K562 (cell line): Measurements from ENCODE around the gene NEURL1. TPM values are rescaled to one million over a fixed set of nuclear protein-coding genes. Genes with fewer than 3 reads are reported as not detected.

Experiments
- ATAC-seq: fragments of 200-7000 bp; cut with Tn5 transposase; 3 replicates; pipeline ENCODE4 v1.9.1; 2020; ENCODE audit warnings: moderate library complexity
- BruUV-seq: library from RNA; stranded (reverse); fragments of 400-500 nt; replicated peaks from 2 replicates; lab custom pipeline; 2021; lab: Mats Ljungman, UMichigan
- CTCF ChIA-PET: fragments of 300-600 bp; formaldehyde crosslinking; extraction: SDS; loops from one replicate; lab custom pipeline; 2021; ENCODE audit warnings: low intra/inter-chr PET ratio; lab: Yijun Ruan, JAX
- POLR2A ChIA-PET: fragments of 300-600, 350-650 bp; sonication (Branson Sonifier 250); formaldehyde crosslinking; extraction: SDS; loops from one replicate; lab custom pipeline; 2021; ENCODE audit warnings: antibody characterized with exemption, inconsistent platforms; lab: Yijun Ruan, JAX
- DNase-seq, 4 experiments: peaks; one replicate each; pipeline versions ENCODE4 v3.0.0 to v3.0.0-alpha.2; 2011 to 2018; ENCODE audit warnings: low spot score in 3 of 4, mixed read lengths in 3 of 4; ENCODE audit errors: extremely low read depth in 1 of 4
- FAIRE-seq: peaks from 2 replicates; lab custom pipeline; 2011; peaks lifted over from hg19 to GRCh38; lab: Jason Lieb, UNC
- H2AFZ ChIP-seq: 2 replicates; pipeline ENCODE4 v1.6.0; 2011; ENCODE audit warnings: low read depth, low read length, control low read depth, inconsistent platforms
- H3K27ac ChIP-seq: fragments of 200-600 bp; 3 replicates; pipeline ENCODE4 v1.8.0; 2011; ENCODE audit warnings: low read depth, mild to moderate bottlenecking, control low read depth, inconsistent platforms, low read length, moderate library complexity, mixed read lengths; ENCODE audit errors: extremely low read depth
- H3K27me3 ChIP-seq, 2 experiments: fragments of 300-600 bp in 1 of 2; 2 replicates in 1 of 2; 3 replicates in 1 of 2; pipeline versions ENCODE4 v1.6.0 to v1.8.0; 2011; ENCODE audit warnings: inconsistent platforms in 2 of 2, low read length in 2 of 2, mild to moderate bottlenecking in 1 of 2, mixed read lengths in 1 of 2, moderate library complexity in 1 of 2; ENCODE audit not compliant: control insufficient read depth in 2 of 2, insufficient read depth in 2 of 2
- H3K36me3 ChIP-seq: fragments of 300-600 bp; 3 replicates; pipeline ENCODE4 v1.8.0; 2011; ENCODE audit warnings: mild to moderate bottlenecking, low read length, inconsistent platforms; ENCODE audit not compliant: control insufficient read depth, insufficient read depth
- H3K4me1 ChIP-seq, 2 experiments: fragments of 200-600 bp in 1 of 2; replicated peaks in 1 of 2; 2 replicates in 1 of 2; 3 replicates in 1 of 2; pipeline versions ENCODE4 v1.5.1 to v1.8.0; 2011; ENCODE audit warnings: inconsistent platforms in 2 of 2, low read length in 2 of 2, mild to moderate bottlenecking in 1 of 2, mixed read lengths in 1 of 2, moderate library complexity in 1 of 2; ENCODE audit not compliant: control insufficient read depth in 2 of 2, insufficient read depth in 2 of 2
- H3K4me2 ChIP-seq: 2 replicates; pipeline ENCODE4 v1.6.1; 2011; ENCODE audit warnings: low read length, control low read depth, inconsistent platforms, mixed read lengths; ENCODE audit not compliant: insufficient read depth
- H3K4me3 ChIP-seq: fragments of 200-600 bp; sonication (generic), shearing (Covaris generic); 2 replicates; pipeline ENCODE4 v1.5.1; 2016; ENCODE audit warnings: control low read depth, inconsistent platforms
- H3K79me2 ChIP-seq: fragments of 200-600 bp; 3 replicates; pipeline ENCODE4 v1.8.0; 2011; ENCODE audit warnings: low read length, inconsistent platforms; ENCODE audit not compliant: control insufficient read depth, insufficient read depth
- H3K9ac ChIP-seq, 2 experiments: 2 replicates each; pipeline versions ENCODE4 v1.6.0 to v1.6.1; 2011; ENCODE audit warnings: low read depth in 2 of 2, low read length in 2 of 2, control low read depth in 1 of 2, inconsistent platforms in 1 of 2, mild to moderate bottlenecking in 1 of 2, mixed read lengths in 1 of 2; ENCODE audit not compliant: insufficient read depth in 1 of 2
- H3K9me1 ChIP-seq: one replicate; pipeline ENCODE4 v1.6.0; 2011; ENCODE audit warnings: inconsistent platforms, mild to moderate bottlenecking, low read length, moderate library complexity; ENCODE audit not compliant: control insufficient read depth, insufficient read depth
- H3K9me3 ChIP-seq: replicated peaks from 2 replicates; pipeline ENCODE4 v1.5.1; 2011; ENCODE audit warnings: low read depth, low read length, inconsistent platforms; ENCODE audit not compliant: control insufficient read depth, insufficient read depth
- H4K20me1 ChIP-seq: replicated peaks from 2 replicates; pipeline ENCODE4 v1.6.1; 2011; ENCODE audit warnings: low read length, inconsistent platforms, mixed read lengths; ENCODE audit not compliant: control insufficient read depth, insufficient read depth
- ARID3A ChIP-seq: IDR thresholded peaks from 2 replicates; pipeline ENCODE4 v1.6.1; 2012; ENCODE audit warnings: low read depth, low read length, improper control_type of control experiment, borderline replicate concordance
- CREM ChIP-seq: IDR thresholded peaks from 2 replicates; pipeline ENCODE4 v1.6.1; 2014; ENCODE audit warnings: antibody characterized with exemption, low read depth
- CTBP1 ChIP-seq: fragments of 450-650 bp; IDR thresholded peaks from 2 replicates; pipeline ENCODE4 v1.6.1; 2016; ENCODE audit warnings: borderline replicate concordance
- CTCFL ChIP-seq: IDR thresholded peaks from 2 replicates; pipeline ENCODE4 v1.6.1; 2011; ENCODE audit warnings: borderline replicate concordance, low read depth, mild to moderate bottlenecking, moderate library complexity, low read length; ENCODE audit not compliant: insufficient read depth, poor library complexity, severe bottlenecking
- ETV1 ChIP-seq: fragments of 450-650 bp; conservative IDR thresholded peaks from 2 replicates; pipeline ENCODE4 v1.6.1; 2016; ENCODE audit warnings: missing genetic modification characterization, control low read depth, low read depth, missing compliant biosample characterization
- FOXA3 ChIP-seq, 2 experiments: fragments of 450-650 bp in 1 of 2; sonication (generic) in 1 of 2; formaldehyde crosslinking; IDR thresholded peaks in 1 of 2; conservative IDR thresholded peaks in 1 of 2; 2 replicates each; pipeline versions ENCODE4 v1.4.0 to v1.8.0; 2020 to 2022; ENCODE audit warnings: mild to moderate bottlenecking in 2 of 2, missing genetic modification reagents in 1 of 2
- HIVEP1 ChIP-seq: fragments of 250-450 bp; sonication (Bioruptor Pico); IDR thresholded peaks from 2 replicates; pipeline ENCODE4 v1.4.0; 2020; ENCODE audit warnings: mild to moderate bottlenecking
- ZSCAN29 ChIP-seq: fragments of 450-650 bp; IDR thresholded peaks from 2 replicates; pipeline ENCODE4 v1.6.1; 2017
- WGBS: fragments of 100-300 bp; shearing (Covaris generic); methylation state at CpG from one replicate; pipeline ENCODE4 v1.1.6; 2016; ENCODE audit warnings: low coverage, mixed read lengths; ENCODE audit not compliant: insufficient coverage; ENCODE audit errors: missing lambda C conversion rate; 5-methylcytosine and 5-hydroxymethylcytosine counted together
- in situ Hi-C: fragments of 300-500 bp; cut with MboI; formaldehyde crosslinking; loops from 4 replicates; pipeline ENCODE4 v1.15.0; 2018; ENCODE audit warnings: inconsistent platforms, mixed read lengths
- intact Hi-C: fragments of 100-400 bp; cut with micrococcal nuclease; formaldehyde crosslinking; loops from 2 replicates; pipeline ENCODE4 v1.14.2; 2022
- polyA plus RNA-seq, 8 experiments: library from polyadenylated mRNA; depleted of rRNA in 4 of 8; stranded (reverse) in 5 of 8; unstranded in 3 of 8; fragments of >200 nt; fragmentation: Nextera tagmentation in 2 of 8; fragmentation: Illumina TruSeq in 1 of 8; extraction: Ambion mirVana in 2 of 8; extraction: Trizol in 1 of 8; gene quantifications; 2 replicates each; pipeline versions ENCODE4 v1.2.1 to v1.2.3, GENCODE V29; 2011 to 2014; ENCODE audit warnings: inconsistent platforms in 1 of 8, missing spikeins in 1 of 8
- total RNA-seq, 7 experiments: library from RNA; depleted of rRNA in 6 of 7; stranded (reverse); fragments of >200 nt in 6 of 7; fragmentation: Illumina TruSeq in 2 of 7; extraction: Trizol in 2 of 7; gene quantifications; 2 replicates each; pipeline versions ENCODE4 v1.2.1 to v1.2.3, GENCODE V29; 2011 to 2021; ENCODE audit warnings: low replicate concordance in 1 of 7

The NEURL1 gene
- total and polyA plus RNA-seq, 9 of the 15 experiments (the other 6 are each of a cell fraction or from before 2014, with no cell fraction given), result 0.01 to 0.45 (median 0.16) TPM; not detected in 5

- TF ChIP-seq ETV1 (tag) (no peak), HIVEP1 (CRISPR knock-in tag) (no peak), ZSCAN29 (no peak), CTCFL (no peak)
These were observed 103.5 kb downstream of the NEURL1 start (continued) for GRCh38 chr10:103597003-103597402.

GRCh38 chr10:103598654-103599115 is 105.2 kb downstream of the NEURL1 start:
- in situ Hi-C loops, result loop anchor here (25.0 kb wide), 1 partner anchor 264 kb away; the partner anchor contains the start of gene SH3PXD2A
- TF ChIP-seq ARID3A, result no peak
- TF ChIP-seq FOXA3 (CRISPR knock-in tag; conservative IDR thresholded peaks at IDR 0.05 in 1 of 2, IDR thresholded peaks at IDR 0.05 in 1 of 2), result peak; percentile 88 to 94
- TF ChIP-seq ZSCAN29, result no peak
- 0 out of 2 replicates have a peak, but pooled peaks have one; percentile 4 for TF ChIP-seq CREM
- peak; percentile 38; the same call in 1 of the 2 replicates for TF ChIP-seq CTBP1

More at GRCh38 chr10:103598654-103599115, 105.2 kb downstream of the NEURL1 start:
- Histone ChIP-seq H3K4me2 (no peak overlapping the region), H3K36me3 (no peaks in the 10 kb centered on the region; the same call in 2 of the 3 replicates), H3K9me3 (no peaks in the 10 kb centered on the region), H3K4me1 (no peaks in the 10 kb centered on the region; a peak in 1 of 5 replicates), H3K4me3 (no peak overlapping the region), H3K27ac (no peak overlapping the region), H3K27me3 (no peaks in the 10 kb centered on the region), H3K79me2 (no peaks in the 10 kb centered on the region), H3K9me1 (no peaks in the 10 kb centered on the region), H3K9ac (no peak overlapping the region), H2AFZ (no peak overlapping the region), H4K20me1 (no peaks in the 10 kb centered on the region)
- peak; percentile 95 for ATAC-seq
- peak; percentile 62 to 70 (median 66) for DNase-seq
- ChIA-PET CTCF (interaction anchor here (0.5 to 3.6 kb wide), 3 partner anchors 87 to 230 kb away, joined by 4 to 25 read pairs (median 7); no protein-coding TSS in a partner anchor), POLR2A (no interaction called here)
- peak; percentile 88 for FAIRE-seq
- BruUV-seq, result no TSS peak
- WGBS, result 30% methylated on average over 5 of the region's 7 CpGs
- intact Hi-C loops, result loop anchor here (1.0 to 5.0 kb wide), 2 partner anchors 88 to 264 kb away; no protein-coding TSS in a partner anchor
